CD1c-positive myeloid dendritic cell (primary cell): ENCODE data around the gene INKA1.

Experiments
- DNase-seq: peaks from one replicate; pipeline ENCODE4 v3.0.0-alpha.2; 2016; ENCODE audit errors: extremely low spot score

Gene INKA1

DNA sequence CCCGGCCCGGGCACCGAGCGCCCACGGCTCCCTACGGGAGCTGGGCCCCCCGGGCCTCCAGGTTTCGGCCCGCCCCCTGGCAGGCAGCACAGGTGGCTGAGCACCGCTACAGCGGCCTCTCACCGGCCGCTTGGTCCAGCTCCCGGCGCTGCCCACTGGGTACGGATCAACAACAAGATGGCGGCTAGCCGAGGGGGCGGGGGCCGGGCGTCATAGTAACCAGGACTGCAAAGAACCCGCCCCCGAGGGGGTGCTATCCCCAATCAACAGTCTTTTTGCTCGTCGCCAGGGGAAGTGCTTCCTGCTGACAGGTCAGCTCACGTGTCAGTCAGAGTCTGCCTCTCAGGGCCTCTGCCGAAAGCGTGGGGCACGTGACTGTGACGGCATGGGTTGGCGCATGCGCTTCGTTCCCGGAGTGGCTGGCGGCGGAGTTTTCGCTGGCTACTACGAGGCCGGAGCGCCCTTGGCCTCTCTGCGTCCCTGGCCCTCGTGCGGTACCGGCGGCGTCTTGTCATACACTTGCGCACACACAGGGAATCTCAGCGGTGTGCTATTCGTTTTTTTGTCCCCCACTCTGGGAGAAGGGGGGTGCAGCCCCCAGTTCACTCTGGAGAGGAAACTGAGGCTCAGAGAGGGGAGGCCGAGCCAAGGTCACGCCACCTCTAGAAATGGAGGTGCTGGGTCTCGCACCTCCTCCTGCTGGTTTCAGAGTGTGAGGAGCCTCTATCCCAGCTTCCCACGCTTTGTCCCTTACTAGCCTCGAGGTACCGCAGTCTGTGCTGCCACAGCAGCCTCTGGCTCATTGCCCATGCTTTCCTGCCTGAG lies 16.5 kb upstream of the INKA1 start, which contains the start of gene IP6K1:
Gene IP6K1 (minus strand): TSS at position 186 of the 825 bp plus-strand sequence. CDS start 38,502 bp downstream, outside the sequence.
- DNase-seq, result peak; percentile 100

- no peak for DNase-seq
Observed at GRCh38 chr3:49787182-49787464, 15.9 kb upstream of the INKA1 start.

DNA sequence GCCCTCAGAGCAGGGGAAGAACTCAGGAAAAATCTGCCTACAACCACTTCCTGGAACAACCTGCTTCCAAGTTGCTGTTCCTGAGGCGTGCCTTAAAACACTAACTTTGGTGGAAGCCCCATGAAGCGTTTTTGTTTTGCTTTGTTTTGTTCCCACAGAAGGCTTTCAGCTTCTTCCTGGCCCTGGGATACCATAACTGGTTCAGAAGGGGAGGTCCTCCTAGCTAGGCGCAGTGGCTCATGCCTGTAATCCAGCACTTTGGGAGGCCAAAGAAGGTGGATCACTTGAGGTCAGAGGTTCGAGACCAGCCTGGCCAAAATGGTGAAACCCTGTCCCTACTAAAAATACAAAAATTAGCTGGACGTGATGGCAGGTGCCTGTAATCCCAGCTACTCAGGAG lies 15.5 kb upstream of the INKA1 start:
- DNase-seq, result no peak

DNA sequence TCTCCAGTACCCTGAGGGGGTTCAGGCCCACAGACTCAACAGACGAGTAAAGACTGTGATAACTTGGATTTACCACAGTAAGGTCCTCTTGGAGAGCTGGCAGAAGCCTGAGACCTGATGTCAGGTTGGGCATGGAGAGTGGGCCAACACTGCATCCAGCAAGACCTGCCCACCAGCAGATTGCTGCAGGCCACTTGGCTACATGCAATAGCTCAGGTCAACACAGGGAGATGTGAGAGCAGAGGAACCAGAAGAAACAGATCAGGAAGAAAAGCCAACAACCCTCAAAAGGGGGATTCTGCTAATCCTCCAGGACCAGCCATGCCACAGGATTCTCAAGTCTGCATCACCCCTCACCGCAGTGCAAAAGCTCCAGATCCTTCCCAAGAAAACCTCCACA lies 15.0 kb upstream of the INKA1 start:
- DNase-seq, result no peak

DNA sequence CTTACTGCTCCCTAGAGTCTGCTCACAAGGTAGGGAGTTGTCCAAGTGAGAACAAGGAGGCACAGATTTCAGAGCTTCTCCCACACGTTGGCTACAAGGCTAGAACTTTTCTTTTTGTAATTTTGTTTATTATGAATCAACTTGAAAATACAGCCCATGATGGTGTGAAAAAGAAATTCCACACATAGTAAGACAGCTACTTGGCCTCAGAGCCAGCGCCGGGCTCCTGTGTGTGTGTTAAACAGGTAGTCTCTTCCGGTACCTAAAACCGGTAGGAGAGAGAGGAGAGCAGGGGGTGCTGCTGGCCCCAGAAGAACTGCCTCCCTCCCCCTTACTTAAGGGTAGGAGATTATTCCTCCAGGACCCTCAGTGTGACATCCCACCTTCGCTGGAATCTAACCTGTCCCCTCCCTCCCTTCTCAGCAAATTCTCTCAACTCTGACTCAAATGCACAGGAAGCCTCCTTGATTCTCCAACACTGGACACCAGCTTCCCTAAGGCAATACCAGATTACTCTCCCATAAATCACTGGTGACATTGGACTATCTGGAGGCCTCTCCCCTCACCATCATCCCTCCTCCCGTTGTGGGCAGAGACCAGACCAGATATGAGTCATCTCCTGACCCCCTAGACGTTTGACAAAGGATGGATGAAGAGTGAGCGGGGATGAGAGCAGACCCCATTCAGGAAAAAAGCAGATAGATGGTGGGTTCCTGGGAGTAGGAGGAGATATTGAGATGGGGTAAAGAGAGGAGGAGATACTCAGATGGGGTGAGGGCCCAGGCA lies 12.2 kb upstream of the INKA1 start:
- no peak for DNase-seq

DNA sequence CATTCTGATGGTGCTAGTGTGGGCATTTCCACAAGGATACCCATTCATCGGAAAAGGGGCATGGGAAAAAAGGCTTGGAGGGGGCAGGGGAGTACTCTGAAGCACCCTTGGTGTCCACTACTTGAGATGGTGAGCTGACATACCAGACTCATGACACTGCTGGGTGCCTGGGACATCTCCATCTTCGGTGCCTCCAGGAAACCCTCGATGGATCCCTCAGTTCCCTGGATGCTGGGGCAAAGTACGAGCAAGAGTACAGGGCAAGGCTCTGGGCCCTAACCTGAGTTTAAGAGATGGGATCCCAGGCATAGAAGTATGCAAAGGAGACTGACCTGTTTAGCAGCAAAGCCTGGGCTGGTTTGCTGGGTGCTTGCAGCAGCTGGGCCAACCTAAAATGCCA lies 11.5 kb upstream of the INKA1 start:
- DNase-seq, result no peak

DNA sequence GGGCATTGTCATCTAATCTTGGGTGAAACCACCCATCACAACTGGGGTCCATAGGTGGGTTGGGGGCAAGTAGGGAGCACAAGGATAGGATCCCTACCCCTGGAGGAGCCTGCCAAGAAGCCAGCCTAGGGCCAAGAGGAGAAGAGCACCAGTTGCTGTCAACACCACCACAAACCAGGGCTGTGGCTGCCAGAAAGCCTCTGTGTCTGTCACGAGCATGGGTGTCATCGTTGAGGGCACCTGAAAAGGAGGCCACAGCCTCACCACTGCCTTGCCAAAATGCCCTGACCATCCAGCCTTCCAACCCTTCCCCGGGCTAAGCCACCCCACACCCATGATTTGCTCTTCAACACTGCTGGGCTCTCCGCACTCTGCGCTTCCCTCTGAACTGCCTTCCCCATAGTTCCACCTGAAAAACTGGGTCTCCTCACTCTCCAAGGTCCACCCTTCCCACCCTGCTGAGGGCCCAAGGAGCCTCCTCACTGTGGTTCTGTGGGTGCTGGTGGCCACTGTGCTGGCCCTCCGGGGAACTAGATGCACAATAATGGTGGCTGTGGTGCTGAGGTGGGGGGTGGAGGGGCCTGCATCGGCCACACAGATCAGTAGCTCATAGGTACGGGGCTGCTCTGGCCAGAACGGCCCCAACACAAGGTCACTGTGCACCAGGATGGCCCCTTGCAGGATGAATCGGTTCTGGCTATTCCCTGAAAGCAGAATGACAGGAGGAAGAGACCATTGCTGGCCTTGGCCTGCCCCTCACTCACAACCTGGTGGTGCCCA lies 10.5 kb upstream of the INKA1 start:
- no peak for DNase-seq

GRCh38 chr3:49793486-49794085 lies 9.5 kb upstream of the INKA1 start:
- DNase-seq, result no peak

DNA sequence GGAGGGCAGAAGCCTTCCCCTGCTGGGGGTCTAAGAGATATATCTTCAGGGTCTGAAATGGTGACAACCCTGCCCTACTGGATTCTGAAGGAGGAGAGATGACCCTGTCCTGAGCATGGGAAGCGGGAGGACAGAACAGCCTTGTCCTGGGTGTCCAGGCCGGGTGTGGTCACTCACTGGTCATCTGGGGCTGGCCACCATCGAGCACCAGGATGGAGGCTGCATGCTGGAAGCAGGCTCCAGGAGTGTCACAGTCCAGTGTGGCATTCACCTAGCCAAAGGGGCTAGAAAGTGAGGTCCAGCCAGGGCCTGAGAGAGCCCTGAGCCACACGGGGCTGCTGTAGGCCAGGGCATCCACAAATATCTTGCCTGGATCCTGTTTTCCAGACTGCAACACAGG lies 8.6 kb upstream of the INKA1 start:
- no peak for DNase-seq

DNA sequence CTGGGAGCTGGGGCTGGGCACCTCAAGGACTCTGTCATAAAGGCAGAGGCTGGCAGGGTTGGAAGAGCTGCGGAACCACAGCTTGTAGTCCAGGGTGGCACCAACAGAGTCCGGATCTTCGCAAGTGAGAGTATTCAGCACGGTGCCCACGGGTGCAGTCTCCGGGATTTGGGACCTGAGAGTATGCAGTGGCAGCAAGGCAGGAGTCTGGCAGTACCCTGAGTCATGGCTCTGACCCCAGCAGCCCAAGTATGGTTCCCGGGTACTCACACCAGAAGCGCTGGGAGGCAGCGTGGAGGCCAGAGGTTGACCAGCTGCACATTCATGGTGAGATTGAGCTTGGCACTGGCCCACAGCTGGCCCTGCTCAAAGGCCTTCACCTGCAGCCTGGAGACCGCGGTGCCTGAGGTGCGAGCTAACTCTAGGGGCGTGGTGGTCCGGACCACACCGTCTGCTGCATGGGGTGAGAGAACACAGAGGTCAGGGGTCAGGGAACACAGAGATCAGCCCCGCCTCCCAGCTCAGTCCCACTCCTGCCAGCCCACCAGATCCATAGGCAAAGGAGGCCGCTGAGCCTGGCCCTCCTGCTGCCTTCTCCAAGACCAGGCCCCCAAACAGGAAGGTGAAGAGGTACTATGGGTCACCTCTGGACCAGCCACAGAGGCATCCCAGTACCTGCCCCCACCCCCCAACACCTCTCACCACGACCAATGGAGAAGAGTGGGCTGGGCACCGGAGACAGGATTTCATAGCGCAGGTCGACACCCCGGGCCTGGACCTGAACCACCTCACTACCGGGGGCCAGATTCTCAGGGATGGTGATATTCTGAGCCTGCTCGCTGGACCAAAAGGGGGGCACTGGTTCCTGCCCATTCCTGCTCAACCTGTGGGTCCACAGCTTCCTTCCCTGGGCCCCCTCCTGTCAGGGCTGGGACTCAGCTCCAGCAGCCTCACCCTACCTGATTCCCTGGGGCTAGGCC lies 7.8 kb upstream of the INKA1 start:
- DNase-seq, result no peak

GRCh38 chr3:49799105-49799504 lies 4.0 kb upstream of the INKA1 start:
- no peak for DNase-seq

- no peak for DNase-seq
Observed at GRCh38 chr3:49799761-49800160, 3.3 kb upstream of the INKA1 start, which contains the start of gene CDHR4. Gene CDHR4, minus strand, starts transcription at chr3:49799873. Its CDS starts 61 bp downstream, at chr3:49799812.

GRCh38 chr3:49801160-49801559 lies 1.9 kb upstream of the INKA1 start:
- DNase-seq, result no peak

DNA sequence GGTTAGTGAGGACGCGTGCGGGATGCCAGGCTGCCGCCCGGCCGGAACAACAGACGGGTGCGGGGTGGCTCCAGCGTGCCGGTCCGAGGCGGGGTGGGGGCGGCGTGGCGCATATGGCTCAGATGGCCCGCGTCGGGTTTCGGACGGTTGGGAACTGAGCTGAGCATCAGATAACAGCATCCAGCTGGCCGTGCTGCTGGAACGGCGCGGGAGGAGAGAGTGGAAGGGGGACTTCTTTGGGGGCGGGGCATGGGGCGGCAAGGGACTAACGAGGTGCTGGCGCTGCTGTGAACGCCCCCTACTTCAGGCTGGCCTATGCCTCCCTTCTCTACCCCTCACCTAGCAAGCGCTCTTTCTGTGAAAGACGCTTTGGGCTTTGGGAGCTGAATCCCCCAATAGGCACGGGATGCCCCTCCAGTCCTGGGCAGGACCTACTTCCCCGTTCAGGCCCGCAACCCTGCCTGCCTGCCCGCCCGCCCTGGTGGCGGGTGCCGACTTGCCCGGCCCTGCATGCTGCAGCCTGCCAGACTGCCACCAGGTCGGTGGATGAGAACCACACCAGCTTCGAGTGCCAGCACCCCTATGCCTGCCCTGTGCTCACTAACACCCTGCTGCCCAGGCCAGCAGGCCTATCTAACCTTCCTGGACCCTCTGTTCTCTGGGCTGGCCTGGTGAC lies 542 bp downstream of the INKA1 start:
- DNase-seq, result peak; percentile 36

GRCh38 chr3:49804141-49805041 lies 1.3 kb downstream of the INKA1 start:
- no peak for DNase-seq

GRCh38 chr3:49805367-49805782 lies 2.3 kb downstream of the INKA1 start:
- no peak for DNase-seq

- DNase-seq, result peak; percentile 29
Observed at GRCh38 chr3:49805897-49806701, 3.0 kb downstream of the INKA1 start.

DNA sequence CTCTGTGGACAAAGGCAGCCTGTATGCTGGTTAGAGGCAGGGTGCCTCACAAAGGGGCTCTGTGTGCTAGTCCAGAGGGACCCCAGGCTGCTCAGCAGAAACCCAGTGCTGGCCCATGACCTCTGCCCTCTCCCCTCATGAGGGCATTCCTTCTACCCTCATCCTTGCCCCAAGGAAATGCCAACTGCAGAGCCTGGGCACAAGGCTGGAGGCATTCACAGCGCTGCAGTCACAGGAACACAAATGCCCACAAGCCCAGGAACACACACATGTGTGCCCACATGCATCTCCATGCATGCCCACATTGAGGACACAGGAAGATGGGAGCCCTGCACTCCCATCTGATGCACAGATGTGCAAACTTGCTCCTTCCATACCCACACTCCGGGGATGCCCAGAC lies 3.8 kb downstream of the INKA1 start:
- DNase-seq, result no peak
